GM12878 (cell line): ENCODE results near the gene UBC. TPM values are rescaled to one million over a fixed set of nuclear protein-coding genes. Genes with fewer than 3 reads are reported as not detected.

Experiments
- ATAC-seq: fragments of 200-7000 bp; cut with Tn5 transposase; 3 replicates; pipeline ENCODE4 v1.9.1; 2020; ENCODE audit warnings: mild to moderate bottlenecking, moderate library complexity
- BruUV-seq: library from RNA; stranded (reverse); fragments of 400-500 nt; replicated peaks from 2 replicates; lab custom pipeline; 2021; lab: Mats Ljungman, UMichigan
- CTCF ChIA-PET: fragments of 300-600 bp; sonication (Branson Sonifier 250); formaldehyde crosslinking; extraction: SDS; loops from one replicate; lab custom pipeline; 2021; ENCODE audit warnings: inconsistent platforms; lab: Yijun Ruan, JAX
- POLR2A ChIA-PET: fragments of 350-600 bp; formaldehyde crosslinking; extraction: SDS; loops from one replicate; lab custom pipeline; 2021; ENCODE audit warnings: inconsistent platforms; lab: Charles Lee
- RAD21 ChIA-PET: fragments of 300-600 bp; sonication (Branson Sonifier 250); formaldehyde crosslinking; loops from one replicate; lab custom pipeline; 2023; ENCODE audit warnings: antibody characterized with exemption; ENCODE audit not compliant: unreplicated experiment; lab: Charles Lee
- SMC1A ChIA-PET: fragments of 300-600 bp; sonication (Branson Sonifier 250); formaldehyde crosslinking; loops from one replicate; lab custom pipeline; 2023; ENCODE audit not compliant: unreplicated experiment, uncharacterized antibody; lab: Charles Lee
- DNase-seq: peaks from one replicate; pipeline ENCODE4 v3.0.0-alpha.2; 2011; ENCODE audit warnings: low read depth, low spot score
- FAIRE-seq: peaks from 3 replicates; lab custom pipeline; 2011; peaks lifted over from hg19 to GRCh38; lab: Jason Lieb, UNC
- H2AFZ ChIP-seq: 2 replicates; pipeline ENCODE4 v1.6.0; 2011; ENCODE audit warnings: low read depth, low read length, control low read depth; ENCODE audit not compliant: control insufficient read depth
- H3K27ac ChIP-seq: 2 replicates; pipeline ENCODE4 v1.5.1; 2011; ENCODE audit warnings: control low read depth; ENCODE audit not compliant: control insufficient read depth, insufficient read depth
- H3K27me3 ChIP-seq, 2 experiments: replicated peaks in 1 of 2; 2 replicates each; pipeline versions ENCODE4 v1.6.0 to v1.6.1; 2011; ENCODE audit warnings: low read length in 1 of 2; ENCODE audit not compliant: control insufficient read depth in 2 of 2, insufficient read depth in 2 of 2
- H3K36me3 ChIP-seq, 2 experiments: 2 replicates each; pipeline ENCODE4 v1.5.1; 2011; ENCODE audit warnings: low read length in 1 of 2; ENCODE audit not compliant: control insufficient read depth in 2 of 2, insufficient read depth in 2 of 2
- H3K4me1 ChIP-seq: 2 replicates; pipeline ENCODE4 v1.6.1; 2011; ENCODE audit warnings: mild to moderate bottlenecking, low read length, moderate library complexity, mixed read lengths; ENCODE audit not compliant: control insufficient read depth, insufficient read depth
- H3K4me2 ChIP-seq: 2 replicates; pipeline ENCODE4 v1.6.0; 2011; ENCODE audit warnings: control low read depth; ENCODE audit not compliant: control insufficient read depth, insufficient read depth
- H3K4me3 ChIP-seq: fragments of 200-600 bp; sonication (generic); 2 replicates; pipeline ENCODE4 v1.5.1; 2016
- H3K79me2 ChIP-seq: 2 replicates; pipeline ENCODE4 v1.6.0; 2011; ENCODE audit warnings: low read length; ENCODE audit not compliant: control insufficient read depth, insufficient read depth
- H3K9ac ChIP-seq: 2 replicates; pipeline ENCODE4 v1.8.0; 2011; ENCODE audit warnings: low read length, control low read depth, mixed read lengths; ENCODE audit not compliant: control insufficient read depth, insufficient read depth
- H3K9me3 ChIP-seq: replicated peaks from 3 replicates; pipeline ENCODE4 v1.5.1; 2011; ENCODE audit warnings: mild to moderate bottlenecking, low read length; ENCODE audit not compliant: control insufficient read depth, insufficient read depth
- H4K20me1 ChIP-seq: 2 replicates; pipeline ENCODE4 v1.6.0; 2011; ENCODE audit not compliant: control insufficient read depth, insufficient read depth
- BHLHE40 ChIP-seq, 2 experiments: fragments of 450-650 bp in 1 of 2; IDR thresholded peaks; 2 replicates each; pipeline ENCODE4 v1.6.1; 2011 to 2017; ENCODE audit warnings: low read depth in 2 of 2, borderline replicate concordance in 1 of 2, improper control_type of control experiment in 1 of 2, low read length in 1 of 2, mild to moderate bottlenecking in 1 of 2
- GABPA ChIP-seq: IDR thresholded peaks from 2 replicates; pipeline ENCODE4 v1.6.1; 2014; ENCODE audit warnings: antibody characterized with exemption, low read depth, mild to moderate bottlenecking, inconsistent platforms
- HDAC6 ChIP-seq: fragments of 200-600 bp; sonication (generic); IDR thresholded peaks from one replicate; pipeline ENCODE4 v1.8.0; 2017; ENCODE audit warnings: antibody characterized with exemption; ENCODE audit not compliant: unreplicated experiment
- KDM1A ChIP-seq: fragments of 200-600 bp; sonication (generic); IDR thresholded peaks from 2 replicates; pipeline ENCODE4 v1.6.1; 2016; ENCODE audit warnings: borderline replicate concordance
- MTA2 ChIP-seq: fragments of 450-650 bp; IDR thresholded peaks from 2 replicates; pipeline ENCODE4 v1.6.1; 2016; ENCODE audit warnings: low read depth, mild to moderate bottlenecking, moderate library complexity
- PAX8 ChIP-seq: fragments of 450-650 bp; IDR thresholded peaks from 2 replicates; pipeline ENCODE4 v1.6.1; 2017; ENCODE audit warnings: mild to moderate bottlenecking, moderate library complexity
- SRF ChIP-seq, 2 experiments: IDR thresholded peaks; 2 replicates each; pipeline ENCODE4 v1.6.1; 2011; ENCODE audit warnings: low read depth in 2 of 2, low read length in 2 of 2, mild to moderate bottlenecking in 1 of 2, moderate library complexity in 1 of 2
- TARDBP ChIP-seq: IDR thresholded peaks from 2 replicates; pipeline ENCODE4 v1.6.1; 2016; ENCODE audit warnings: borderline replicate concordance
- TCF7 ChIP-seq: IDR thresholded peaks from 2 replicates; pipeline ENCODE4 v1.6.1; 2014; ENCODE audit warnings: antibody characterized with exemption, borderline replicate concordance
- ZNF592 ChIP-seq: fragments of 450-650 bp; IDR thresholded peaks from 2 replicates; pipeline ENCODE4 v1.6.1; 2017; ENCODE audit warnings: mild to moderate bottlenecking, moderate library complexity
- ZSCAN29 ChIP-seq: fragments of 450-650 bp; IDR thresholded peaks from 2 replicates; pipeline ENCODE4 v1.6.1; 2017; ENCODE audit warnings: mild to moderate bottlenecking, moderate library complexity
- ZZZ3 ChIP-seq: IDR thresholded peaks from 2 replicates; pipeline ENCODE4 v1.6.1; 2011; ENCODE audit warnings: low read depth; ENCODE audit not compliant: control insufficient read depth, insufficient read length
- WGBS: methylation state at CpG from one replicate; pipeline ENCODE4 v1.1.6; 2016; ENCODE audit warnings: low lambda C conversion rate; ENCODE audit not compliant: insufficient replicate concordance, insufficient coverage; ENCODE audit errors: missing lambda C conversion rate; 5-methylcytosine and 5-hydroxymethylcytosine counted together
- in situ Hi-C: fragments of 300-500 bp; cut with MboI; formaldehyde crosslinking; loops from 9 replicates; pipeline ENCODE4 v1.14.3; 2018; ENCODE audit warnings: mixed read lengths
- intact Hi-C: fragments of 100-400 bp; cut with micrococcal nuclease; formaldehyde crosslinking; loops from one replicate; pipeline ENCODE4 v1.14.2; 2022; ENCODE audit not compliant: unreplicated experiment
- polyA plus RNA-seq, 11 experiments: library from polyadenylated mRNA; depleted of rRNA in 4 of 11; unstranded in 6 of 11; stranded (reverse) in 5 of 11; fragments of >200 nt; fragmentation: Nextera tagmentation in 4 of 11; fragmentation: Illumina TruSeq in 1 of 11; extraction: Ambion mirVana in 4 of 11; extraction: Trizol in 1 of 11; gene quantifications; 1 replicate in 1 of 11; 2 replicates in 10 of 11; pipeline versions ENCODE4 v1.2.1 to v1.2.3, GENCODE V29; 2011 to 2016; ENCODE audit warnings: inconsistent platforms in 2 of 11, missing spikeins in 2 of 11, low read depth in 1 of 11
- total RNA-seq, 4 experiments: library from RNA; depleted of rRNA in 3 of 4; stranded (reverse); fragments of >200 nt in 3 of 4; fragmentation: Illumina TruSeq in 1 of 4; extraction: Trizol in 1 of 4; gene quantifications; 2 replicates each; pipeline versions ENCODE4 v1.2.1 to v1.2.3, GENCODE V29; 2013 to 2021
- TF ChIP-seq, protein P1 (sequence below): fragments of 450-650 bp; IDR thresholded peaks from 2 replicates; pipeline ENCODE4 v1.6.1; 2018; ENCODE audit warnings: borderline replicate concordance, mild to moderate bottlenecking; ENCODE audit not compliant: partially characterized antibody

UBC gene
- total and polyA plus RNA-seq, 10 of the 15 experiments (the other 5 are each of a cell fraction or from before 2014, with no cell fraction given): 653 to 1,666 (median 874) TPM

DNA sequence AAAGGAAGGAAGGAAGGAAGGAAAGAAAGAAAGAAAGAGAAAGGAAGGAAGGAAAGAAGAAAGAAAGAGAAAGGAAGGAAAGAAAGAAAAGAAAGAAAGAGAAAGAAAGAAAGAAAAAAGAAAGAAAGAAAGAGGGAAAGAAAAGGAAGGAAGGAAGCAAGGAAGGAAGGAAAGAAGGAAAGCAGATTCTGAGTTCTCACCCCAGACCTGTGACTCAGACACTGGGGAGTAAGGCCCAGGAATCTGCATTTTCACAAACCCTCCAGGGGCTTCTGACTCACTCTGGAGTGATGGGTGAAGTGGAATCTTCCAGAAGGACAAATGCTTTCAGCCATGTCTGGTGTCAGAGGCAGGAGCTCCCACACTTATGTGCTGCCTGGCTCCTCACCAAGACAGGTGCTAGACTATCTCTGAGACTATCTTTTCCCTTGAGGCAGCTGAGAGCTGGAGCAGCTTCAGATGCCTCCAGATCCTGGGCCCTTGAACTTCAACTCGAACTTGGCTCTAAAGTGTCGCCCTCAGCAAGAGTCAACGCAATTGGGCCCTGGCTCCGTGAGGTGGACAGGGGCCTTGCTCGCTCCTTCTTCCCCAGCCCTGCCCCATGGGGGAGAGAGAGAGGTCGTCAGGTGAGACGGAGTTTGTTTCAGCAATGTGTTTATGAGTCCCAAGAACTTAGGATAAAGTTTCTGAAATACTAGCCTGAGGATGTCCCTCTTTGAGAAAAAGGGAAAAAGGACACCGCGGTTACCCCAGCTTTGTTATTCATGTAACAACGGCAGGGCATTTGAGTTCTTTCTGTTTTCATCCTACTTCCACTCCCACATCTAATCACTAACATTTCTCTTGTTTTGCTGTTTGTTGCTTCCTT is 31.0 kb downstream of the UBC start (continued):
- TF ChIP-seq PAX8: no peak
- TF ChIP-seq GABPA: no peak
- TF ChIP-seq TCF7: no peak
- no peak for TF ChIP-seq ZNF592
- peak; percentile 40 for TF ChIP-seq MTA2

DNA sequence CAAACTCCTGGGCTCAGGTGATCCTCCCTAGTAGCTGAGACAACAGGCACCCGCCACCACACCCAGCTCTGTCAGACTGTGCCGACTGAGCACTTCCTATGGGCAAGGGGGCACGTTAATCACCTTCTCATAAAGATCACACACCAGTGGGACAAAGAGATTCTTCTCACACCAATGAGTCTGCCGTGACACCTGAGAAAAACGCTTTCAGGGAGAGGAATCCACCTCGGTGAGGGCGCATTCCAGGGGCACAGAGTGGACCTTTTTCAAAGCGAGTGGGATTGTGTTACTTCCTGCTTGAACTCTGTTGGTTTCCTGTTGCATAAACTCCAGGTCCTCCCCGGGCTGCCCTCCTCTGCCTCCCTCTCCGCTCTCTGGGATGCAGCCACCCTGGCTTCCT is 33.3 kb downstream of the UBC start:
- H3K36me3 ChIP-seq: no peaks in the 10 kb centered on the region
- peak overlapping the region; percentile 67 for H2AFZ ChIP-seq
- H3K9ac ChIP-seq: no peak overlapping the region
- H4K20me1 ChIP-seq: no peaks in the 10 kb centered on the region
- H3K27ac ChIP-seq: no peak overlapping the region
- in situ Hi-C loops: no loop called here
- ChIA-PET RAD21 (no interaction called here), CTCF (no interaction called here), POLR2A (interaction anchor here (0.7 to 1.4 kb wide), 2 partner anchors 21 to 24 kb away, joined by 3 to 6 read pairs; no protein-coding TSS in a partner anchor), SMC1A (no interaction called here)
- H3K9me3 ChIP-seq: no peaks in the 10 kb centered on the region
- H3K4me3 ChIP-seq: no peak overlapping the region
- no peaks in the 10 kb centered on the region for H3K79me2 ChIP-seq
- no peak for FAIRE-seq
- no peak for ATAC-seq
- no TSS peak for BruUV-seq
- no peaks in the 10 kb centered on the region for H3K27me3 ChIP-seq
- intact Hi-C loops: no loop called here
- no peak overlapping the region for H3K4me2 ChIP-seq
- peaks cover 18% of the 10 kb centered on the region for H3K4me1 ChIP-seq
- WGBS: 76% methylated on average over 10 of the region's 10 CpGs
- no peak for DNase-seq
- TF ChIP-seq GABPA (no peak), TARDBP (no peak), ZZZ3 (no peak), HDAC6 (no peak), BHLHE40 (IDR thresholded peaks at IDR 0.05; ENCODE audit: borderline replicate concordance in 1 of 2, low read depth in 2 of 2, low read length in 1 of 2) (no peak), KDM1A (no peak), ZSCAN29 (no peak), SRF (IDR thresholded peaks at IDR 0.05; ENCODE audit: low read depth in 2 of 2, low read length in 2 of 2) (no peak)
- TF ChIP-seq, protein P1, sequence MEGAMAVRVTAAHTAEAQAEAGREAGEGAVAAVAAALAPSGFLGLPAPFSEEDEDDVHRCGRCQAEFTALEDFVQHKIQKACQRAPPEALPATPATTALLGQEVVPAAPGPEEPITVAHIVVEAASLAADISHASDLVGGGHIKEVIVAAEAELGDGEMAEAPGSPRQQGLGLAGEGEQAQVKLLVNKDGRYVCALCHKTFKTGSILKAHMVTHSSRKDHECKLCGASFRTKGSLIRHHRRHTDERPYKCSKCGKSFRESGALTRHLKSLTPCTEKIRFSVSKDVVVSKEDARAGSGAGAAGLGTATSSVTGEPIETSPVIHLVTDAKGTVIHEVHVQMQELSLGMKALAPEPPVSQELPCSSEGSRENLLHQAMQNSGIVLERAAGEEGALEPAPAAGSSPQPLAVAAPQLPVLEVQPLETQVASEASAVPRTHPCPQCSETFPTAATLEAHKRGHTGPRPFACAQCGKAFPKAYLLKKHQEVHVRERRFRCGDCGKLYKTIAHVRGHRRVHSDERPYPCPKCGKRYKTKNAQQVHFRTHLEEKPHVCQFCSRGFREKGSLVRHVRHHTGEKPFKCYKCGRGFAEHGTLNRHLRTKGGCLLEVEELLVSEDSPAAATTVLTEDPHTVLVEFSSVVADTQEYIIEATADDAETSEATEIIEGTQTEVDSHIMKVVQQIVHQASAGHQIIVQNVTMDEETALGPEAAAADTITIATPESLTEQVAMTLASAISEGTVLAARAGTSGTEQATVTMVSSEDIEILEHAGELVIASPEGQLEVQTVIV: no peak
